NCI-H187 treated with DMSO at 0.1 percent for 48 hours (cell line): Measurements from ENCODE around the gene LSM6.

Experiments
- DNase-seq: peaks from one replicate; lab custom pipeline; 2025; lab: John Stamatoyannopoulos, UW

The LSM6 gene

GRCh38 chr4:146175541-146176453 lies at the start of gene LSM6:
Gene LSM6, plus strand, starts transcription at chr4:146175718. Its CDS starts 7,204 bp downstream, at chr4:146182922.
- no peak for DNase-seq

GRCh38 chr4:146132445-146132844 lies 43.1 kb upstream of the LSM6 start:
- no peak for DNase-seq

GRCh38 chr4:146134761-146135445 lies 40.6 kb upstream of the LSM6 start:
- DNase-seq = no peak

GRCh38 chr4:146135941-146136340 lies 39.6 kb upstream of the LSM6 start:
- no peak for DNase-seq

- no peak for DNase-seq
Observed at GRCh38 chr4:146142768-146143167, 32.8 kb upstream of the LSM6 start.

GRCh38 chr4:146143888-146144287 lies 31.6 kb upstream of the LSM6 start:
- DNase-seq = no peak

GRCh38 chr4:146146918-146147317 lies 28.6 kb upstream of the LSM6 start:
- no peak for DNase-seq

GRCh38 chr4:146148021-146148420 lies 27.5 kb upstream of the LSM6 start:
- DNase-seq = no peak

GRCh38 chr4:146154057-146154456 lies 21.5 kb upstream of the LSM6 start:
- no peak for DNase-seq

- no peak for DNase-seq
Observed at GRCh38 chr4:146155152-146155724, 20.3 kb upstream of the LSM6 start.

- no peak for DNase-seq
Observed at GRCh38 chr4:146158036-146158745, 17.3 kb upstream of the LSM6 start.

GRCh38 chr4:146159384-146160058 lies 16.0 kb upstream of the LSM6 start:
- no peak for DNase-seq

- DNase-seq = no peak
Observed at GRCh38 chr4:146161243-146161642, 14.3 kb upstream of the LSM6 start.

GRCh38 chr4:146165221-146165620 lies 10.3 kb upstream of the LSM6 start:
- DNase-seq = no peak

- no peak for DNase-seq
Observed at GRCh38 chr4:146165840-146166239, 9.7 kb upstream of the LSM6 start.

- no peak for DNase-seq
Observed at GRCh38 chr4:146170149-146170548, 5.4 kb upstream of the LSM6 start.

- no peak for DNase-seq
Observed at GRCh38 chr4:146176891-146177290, 1.4 kb downstream of the LSM6 start.

GRCh38 chr4:146178126-146178525 lies 2.6 kb downstream of the LSM6 start:
- DNase-seq = no peak

GRCh38 chr4:146179784-146180370 lies 4.4 kb downstream of the LSM6 start:
- no peak for DNase-seq

- DNase-seq = no peak
Observed at GRCh38 chr4:146182443-146182842, 6.9 kb downstream of the LSM6 start.

GRCh38 chr4:146183209-146183608 lies 7.7 kb downstream of the LSM6 start:
- DNase-seq = no peak
